Stimulated activated CD8-positive, alpha-beta memory T cell treated with anti-CD3 and anti-CD28 coated beads, Interleukin-7, amount 100 ng/mL, for 48 hours (primary cell): ENCODE measurements around the gene ABHD17A.
A peak's percentile ranks its signal among the peaks of the same experiment; 100 is the strongest.

Experiments
- DNase-seq, 2 donors: peaks; one replicate each; pipeline ENCODE4 v3.0.0-alpha.2; 2020; ENCODE audit warnings: low read depth in 1 of 2; ENCODE audit errors: extremely low read depth in 1 of 2

The ABHD17A gene

DNA sequence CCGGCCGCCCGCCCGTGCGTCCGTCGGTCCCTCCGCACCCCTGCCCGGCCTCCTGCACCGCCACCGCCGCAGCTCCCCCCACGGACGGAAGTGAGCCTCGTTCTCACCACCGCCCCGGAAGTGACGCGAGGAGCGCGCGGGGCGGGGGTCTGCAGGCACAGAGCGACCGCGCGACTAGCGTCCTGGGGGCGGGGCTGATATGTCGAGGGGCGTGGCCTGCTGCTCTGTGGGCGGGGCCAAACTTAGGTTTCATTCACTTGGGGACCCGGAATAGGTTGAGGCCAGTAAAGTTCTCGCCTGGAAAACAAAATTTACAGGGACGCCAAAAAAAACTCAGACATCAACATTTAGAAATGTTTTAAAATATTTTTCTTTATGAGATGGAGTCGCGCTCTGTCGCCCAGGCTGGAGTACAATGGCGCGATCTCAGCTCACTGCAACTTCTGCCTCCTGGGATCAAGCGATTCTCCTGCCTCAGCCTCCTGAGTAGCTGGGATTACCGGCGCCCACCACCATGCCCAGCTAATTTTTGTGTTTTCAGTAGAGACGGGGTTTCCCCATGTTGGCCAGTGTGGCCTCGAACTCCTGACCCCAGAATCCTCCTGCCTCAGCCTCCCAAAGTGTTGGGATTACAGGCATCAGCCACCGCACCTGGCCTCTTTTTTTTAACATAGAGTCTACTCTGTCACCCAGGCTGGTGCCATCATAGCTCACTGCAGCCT is at the start of gene ABHD17A:
TSS of gene ABHD17A (minus strand) at position 99 of the 722 bp plus-strand sequence. CDS start 3,930 bp downstream, outside the sequence.
- DNase-seq, result peak; percentile 89 to 93

DNA sequence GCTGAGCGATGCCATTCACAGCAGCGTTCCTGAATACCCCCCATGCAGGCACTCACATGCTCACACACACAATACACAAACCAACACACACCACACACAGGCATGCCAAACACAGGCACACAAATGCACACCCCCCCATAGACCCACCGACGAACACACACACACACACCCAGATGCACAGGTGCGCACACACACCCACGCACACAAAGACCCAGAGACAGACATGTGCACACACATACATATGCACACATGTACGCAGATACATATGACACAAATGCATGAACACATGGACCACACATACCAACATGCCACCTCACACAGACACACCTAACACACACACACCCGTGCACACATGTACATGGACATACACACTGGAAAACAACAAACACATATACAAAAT is 48.6 kb upstream of the ABHD17A start:
- no peak for DNase-seq

DNA sequence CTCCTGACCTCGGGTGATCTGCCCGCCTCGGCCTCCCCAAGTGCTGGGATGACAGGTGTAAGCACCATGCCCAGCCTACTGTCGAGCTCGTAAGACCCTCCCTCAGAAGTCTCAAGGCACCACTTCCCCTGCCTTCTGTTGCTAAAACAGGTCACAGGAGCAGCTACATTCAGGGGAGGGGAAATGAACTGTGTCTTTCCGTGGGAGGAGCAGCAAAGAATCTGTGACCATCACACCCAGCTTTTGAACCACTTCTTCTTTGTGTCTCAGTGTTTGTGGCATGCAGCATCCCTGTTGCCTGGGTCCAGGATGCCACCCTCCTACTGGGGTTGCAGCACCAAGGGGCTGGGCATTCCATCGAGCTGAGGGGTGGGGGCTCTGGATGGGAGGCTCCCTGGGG is 47.9 kb upstream of the ABHD17A start:
- DNase-seq, result no peak

DNA sequence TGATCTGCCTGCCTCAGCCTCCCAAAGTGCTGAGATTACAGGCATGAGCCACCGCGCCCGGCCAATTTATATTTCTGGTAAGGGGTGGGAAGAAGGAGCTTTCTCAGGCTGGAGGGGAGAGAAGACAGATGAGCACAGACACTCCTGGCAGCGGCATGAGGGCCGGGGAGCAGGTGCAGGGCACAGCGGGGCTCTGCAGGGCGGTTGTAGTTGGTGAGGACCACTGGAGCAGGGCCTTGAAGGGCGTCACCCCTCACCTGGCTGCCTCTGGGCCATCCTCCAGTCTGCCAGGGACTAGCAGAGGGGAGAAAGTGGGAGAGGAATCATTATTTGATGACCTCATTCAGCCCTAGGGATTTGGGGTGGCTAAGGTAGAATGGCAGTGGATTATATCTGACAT is 47.1 kb upstream of the ABHD17A start:
- no peak for DNase-seq

DNA sequence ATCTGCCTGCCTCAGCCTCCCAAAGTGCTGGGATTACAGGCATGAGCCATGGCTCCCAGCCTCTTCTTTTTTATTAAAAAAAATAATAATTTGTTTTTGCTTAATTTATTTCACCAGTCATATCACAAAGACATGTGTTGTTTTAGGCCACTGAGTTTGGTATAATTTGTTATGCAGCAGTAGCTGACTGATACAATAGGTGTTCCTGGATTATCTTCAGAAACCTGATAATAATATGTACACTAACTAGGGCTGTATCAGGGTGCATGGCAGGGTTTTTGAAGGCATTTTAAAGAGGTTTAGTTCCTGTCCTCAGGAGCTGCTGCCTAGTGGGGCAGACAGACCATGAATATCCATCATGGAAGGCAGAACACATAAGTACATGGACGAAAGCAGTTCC is 46.1 kb upstream of the ABHD17A start:
- DNase-seq, result no peak

DNA sequence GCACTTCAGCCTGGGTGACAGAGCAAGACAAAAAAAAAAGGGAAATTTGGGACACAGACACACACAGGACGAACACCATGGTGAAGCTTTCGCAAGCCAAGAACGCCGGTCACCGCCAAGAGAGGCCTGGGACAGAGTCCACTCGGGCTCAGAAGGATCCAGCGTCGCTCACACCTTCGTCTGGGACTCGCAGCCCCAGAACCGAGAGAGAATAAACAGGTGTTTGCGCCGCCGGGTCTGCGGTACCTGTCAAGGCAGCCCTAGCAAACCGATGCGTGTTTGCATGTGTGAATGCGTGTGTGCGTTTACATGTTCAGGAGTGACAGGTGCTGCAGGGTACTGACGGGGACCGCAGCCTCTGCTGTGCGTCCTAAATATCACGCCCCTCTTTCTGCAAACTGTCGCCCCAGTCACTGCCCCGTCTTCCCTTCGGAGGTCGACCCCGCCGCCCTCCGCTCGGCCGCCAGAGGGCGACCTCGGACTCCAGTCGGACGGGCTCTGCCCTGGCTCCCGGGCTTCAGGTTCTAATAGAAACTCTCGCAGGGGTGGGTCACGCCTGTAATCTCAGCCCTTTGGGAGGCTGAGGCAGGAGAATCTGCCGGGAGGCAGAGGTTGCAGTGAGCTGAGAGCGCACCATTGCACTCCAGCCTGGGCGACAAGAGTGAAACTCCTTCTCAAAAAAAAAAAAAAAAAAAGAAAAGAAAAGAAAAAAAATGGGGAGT is 43.9 kb upstream of the ABHD17A start:
- DNase-seq, result peak; percentile 61 to 72

DNA sequence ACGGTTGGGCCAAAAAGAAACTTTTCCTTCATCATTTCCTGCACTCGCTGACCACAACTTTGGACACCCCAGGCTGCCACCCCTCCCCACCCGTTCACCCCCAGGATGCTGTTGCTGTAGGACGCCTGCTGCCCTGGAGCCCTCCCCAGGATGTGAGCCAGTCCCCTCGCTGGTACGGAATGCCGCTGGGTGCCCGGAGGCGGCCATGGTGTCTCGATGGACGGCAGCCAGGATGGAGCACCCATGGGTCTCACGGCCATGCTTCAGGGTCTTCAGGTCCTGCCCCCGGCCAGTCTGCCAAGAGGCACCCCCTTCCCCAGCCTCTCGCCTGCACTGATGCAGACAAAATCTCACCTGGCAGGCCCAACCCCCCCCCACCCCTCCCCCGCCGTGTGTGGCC is 40.2 kb upstream of the ABHD17A start:
- DNase-seq, result no peak

DNA sequence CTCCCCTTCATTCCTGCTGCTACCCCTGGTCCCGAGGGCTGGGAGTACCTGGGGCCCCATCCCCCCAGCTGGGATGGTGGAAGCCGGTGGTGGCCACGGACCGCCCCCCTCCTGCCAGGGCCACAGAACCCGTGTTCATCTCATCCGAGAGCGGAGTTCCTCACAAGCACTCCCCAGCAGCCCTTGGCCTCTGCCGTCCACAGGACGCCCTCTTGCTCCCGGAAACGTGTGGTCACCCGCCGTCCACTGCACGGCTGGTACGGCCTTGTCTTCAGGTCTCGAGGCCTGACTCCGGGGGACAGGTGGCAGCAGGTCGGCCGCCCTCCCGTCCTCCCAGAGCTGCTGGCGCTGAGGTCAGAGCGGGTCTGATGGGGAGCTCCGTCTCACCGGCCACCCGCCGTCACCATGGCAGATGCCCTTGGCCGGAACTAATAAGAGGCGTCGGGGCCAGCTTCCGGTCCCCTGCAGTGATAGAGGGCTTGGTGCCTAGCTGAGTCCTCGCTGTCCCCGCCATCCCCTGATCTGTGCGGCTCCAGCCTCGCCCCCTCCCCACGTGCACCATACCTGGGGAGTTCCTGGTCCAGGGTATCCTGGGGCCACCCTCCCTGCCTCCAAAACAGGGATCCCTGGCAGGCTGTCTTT is 39.1 kb upstream of the ABHD17A start:
- DNase-seq, result no peak

DNA sequence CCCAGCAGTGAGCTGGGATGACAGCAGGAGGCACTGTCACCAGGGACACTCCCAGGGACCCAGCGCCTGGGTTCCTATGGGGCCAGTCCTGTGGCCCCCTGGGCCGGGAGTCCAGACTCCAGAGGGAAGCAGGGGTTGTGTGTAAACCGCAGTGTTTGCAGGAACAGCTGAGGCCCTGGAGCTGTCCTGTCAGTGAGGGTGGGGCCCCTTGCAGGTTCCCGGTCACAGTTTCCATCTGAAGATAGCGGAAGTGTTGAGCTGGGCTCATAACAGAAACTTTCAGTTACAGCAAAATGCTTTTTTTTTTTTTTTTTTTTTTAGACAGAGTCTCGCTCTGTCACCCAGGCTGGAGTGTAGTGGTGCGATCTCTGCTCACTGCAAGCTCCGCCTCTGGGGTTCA is 38.0 kb upstream of the ABHD17A start:
- DNase-seq, result no peak

DNA sequence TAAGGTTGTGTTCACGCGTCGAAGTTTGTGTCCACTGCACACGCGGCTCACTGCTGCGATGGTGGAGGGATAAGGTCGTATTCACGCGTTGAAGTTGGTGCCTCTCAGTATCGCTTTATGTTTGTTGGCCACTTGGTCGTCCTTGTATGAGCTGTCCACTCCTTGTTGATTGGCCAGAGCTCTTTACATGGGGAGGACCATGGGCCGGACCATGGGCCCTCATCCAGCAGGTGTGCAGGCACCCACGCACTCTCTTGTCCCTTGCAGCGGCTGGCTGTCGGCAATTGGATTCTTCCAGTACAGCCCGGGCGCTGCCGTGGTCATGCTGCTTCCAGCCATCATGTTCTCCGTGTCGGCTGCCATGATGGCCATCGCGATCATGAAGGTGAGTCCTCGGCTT is 37.5 kb upstream of the ABHD17A start:
- DNase-seq, result no peak

DNA sequence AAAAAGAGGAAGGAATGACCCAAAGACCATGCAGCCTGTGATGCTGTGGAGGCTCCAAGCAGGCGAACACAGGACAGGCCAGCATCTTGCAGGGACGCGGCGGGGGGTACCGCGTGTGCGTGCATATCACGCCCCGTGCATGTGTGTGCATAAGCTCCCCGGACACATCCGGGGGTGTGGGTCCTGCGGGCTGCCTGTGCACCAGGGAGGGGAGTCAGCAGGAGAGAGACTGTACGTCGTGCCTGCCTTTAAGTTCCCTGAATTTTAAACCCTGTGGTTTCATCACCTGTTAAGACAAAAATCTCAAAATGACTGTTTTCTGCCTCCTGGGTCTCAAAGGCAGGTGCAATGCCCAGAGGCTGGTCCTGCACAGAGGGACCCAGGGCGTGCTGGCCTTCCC is 36.5 kb upstream of the ABHD17A start:
- DNase-seq, result no peak

DNA sequence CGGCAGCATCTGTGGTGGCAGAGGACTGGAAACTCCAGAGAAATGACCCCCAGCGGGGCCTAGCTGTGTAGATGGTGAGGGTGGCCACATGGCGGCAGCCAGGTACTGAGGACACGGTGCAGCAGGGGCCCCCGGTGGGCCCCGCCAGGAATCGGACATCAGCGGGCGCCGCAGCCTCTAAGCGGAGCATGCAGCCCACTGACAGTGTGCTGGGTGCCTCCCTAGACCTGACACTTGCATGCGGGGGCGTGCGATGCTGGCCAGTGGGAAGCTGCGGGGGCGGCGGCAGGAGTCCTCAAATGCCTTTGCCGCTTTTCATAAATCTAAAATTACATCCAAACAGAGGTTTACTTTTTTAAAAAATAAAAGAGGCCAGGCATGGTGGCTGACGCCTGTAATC is 36.0 kb upstream of the ABHD17A start:
- no peak for DNase-seq

DNA sequence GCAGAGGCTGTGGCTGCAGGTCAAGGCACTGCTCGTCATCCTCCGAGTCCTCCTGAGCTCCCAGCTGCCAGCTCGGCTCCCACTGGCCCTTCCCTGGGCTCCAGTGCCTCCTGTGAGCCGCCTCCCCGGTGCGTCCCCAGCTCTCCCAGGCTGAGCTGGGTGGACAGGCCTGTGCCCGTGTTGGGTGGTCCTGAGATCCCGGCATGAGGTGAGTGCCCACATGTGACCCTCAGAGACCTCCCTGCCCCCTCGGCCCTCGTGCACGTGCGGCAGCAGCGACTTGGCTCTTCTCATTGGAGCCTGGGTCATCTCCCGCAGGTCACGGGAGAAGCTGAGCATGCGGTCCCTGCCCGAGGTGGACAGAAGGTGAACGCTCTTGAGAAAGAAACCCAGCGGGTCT is 35.3 kb upstream of the ABHD17A start:
- DNase-seq, result no peak

DNA sequence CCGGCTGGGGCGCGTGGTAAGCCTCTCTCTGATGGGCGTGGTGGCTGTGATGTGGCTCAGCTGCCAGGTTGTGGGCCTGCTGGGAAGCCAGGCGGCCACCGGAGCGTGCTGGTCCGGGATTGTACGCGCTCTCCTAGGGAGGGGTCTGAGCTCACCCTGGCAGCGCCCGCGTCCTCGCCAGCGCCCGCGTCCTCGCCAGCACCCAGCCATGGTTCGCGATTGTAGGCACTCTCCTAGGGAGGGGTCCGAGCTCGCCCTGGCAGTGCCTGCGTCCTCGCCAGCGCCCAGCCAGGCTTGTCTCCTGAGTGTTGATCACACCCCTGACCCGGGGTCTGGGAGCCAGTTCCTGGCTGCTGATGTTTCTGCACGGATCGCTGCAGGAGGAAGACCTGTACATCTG is 33.7 kb upstream of the ABHD17A start:
- no peak for DNase-seq

DNA sequence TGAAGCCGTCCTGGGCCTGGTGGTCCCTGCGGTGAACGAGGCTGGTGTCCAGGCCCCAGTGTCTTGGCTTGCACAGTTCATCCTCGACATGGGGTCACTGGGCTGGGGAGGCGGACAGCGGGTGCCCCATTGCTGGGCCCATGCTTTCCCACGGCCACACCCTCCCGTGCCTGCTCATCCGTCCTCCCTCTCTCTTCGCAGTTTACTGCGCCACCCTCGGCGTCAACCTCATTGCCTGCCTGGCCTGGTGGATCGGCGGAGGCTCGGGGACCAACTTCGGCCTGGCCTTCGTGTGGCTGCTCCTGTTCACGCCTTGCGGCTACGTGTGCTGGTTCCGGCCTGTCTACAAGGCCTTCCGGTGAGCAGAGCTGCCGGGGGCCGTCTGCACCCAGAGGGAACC is 32.6 kb upstream of the ABHD17A start:
- DNase-seq, result no peak

DNA sequence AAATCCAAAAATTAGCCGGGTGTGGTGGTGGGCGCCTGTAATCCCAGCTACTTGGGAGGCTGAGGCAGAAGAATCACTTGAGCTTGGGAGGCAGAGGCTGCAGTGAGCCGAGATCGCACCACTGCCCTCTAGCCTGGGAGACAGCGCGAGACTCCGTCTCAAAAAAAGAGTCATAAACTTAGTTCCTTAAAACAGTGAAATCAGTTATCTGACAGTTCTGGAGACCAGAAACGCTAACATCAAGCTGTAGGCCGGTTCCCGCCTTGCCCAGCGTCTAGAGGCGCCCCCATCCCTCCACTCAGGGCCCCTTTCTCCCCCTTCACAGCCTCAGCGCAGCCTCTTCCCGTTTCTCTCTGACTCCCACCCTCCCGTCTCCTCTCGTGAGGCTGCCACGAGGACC is 31.9 kb upstream of the ABHD17A start:
- no peak for DNase-seq

DNA sequence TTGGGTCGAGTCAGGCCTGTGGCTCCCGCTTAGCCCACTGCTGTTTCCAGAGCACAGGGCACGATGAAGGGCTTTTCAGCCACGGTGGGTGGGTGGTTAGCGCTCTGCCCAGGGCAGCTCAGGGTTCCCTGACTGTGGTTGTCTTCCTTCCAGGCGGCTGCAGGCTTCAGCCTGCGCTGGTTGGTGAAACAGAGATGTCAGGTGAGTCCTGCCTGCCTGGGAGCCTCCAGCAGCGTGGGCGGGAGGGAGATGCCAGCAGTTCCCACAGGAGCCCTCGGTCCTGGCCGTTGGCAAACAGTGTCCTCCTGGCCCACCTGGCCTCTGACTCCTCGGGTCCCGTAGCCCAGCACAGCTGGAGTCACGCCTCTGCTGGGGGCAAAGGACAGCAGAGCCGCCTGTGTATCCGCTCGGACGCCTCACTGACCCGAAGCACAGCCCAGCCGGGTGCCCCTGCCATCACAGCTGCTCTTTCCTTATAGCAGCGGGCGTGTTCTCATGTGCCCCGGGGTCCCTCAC is 29.6 kb upstream of the ABHD17A start:
- no peak for DNase-seq

DNA sequence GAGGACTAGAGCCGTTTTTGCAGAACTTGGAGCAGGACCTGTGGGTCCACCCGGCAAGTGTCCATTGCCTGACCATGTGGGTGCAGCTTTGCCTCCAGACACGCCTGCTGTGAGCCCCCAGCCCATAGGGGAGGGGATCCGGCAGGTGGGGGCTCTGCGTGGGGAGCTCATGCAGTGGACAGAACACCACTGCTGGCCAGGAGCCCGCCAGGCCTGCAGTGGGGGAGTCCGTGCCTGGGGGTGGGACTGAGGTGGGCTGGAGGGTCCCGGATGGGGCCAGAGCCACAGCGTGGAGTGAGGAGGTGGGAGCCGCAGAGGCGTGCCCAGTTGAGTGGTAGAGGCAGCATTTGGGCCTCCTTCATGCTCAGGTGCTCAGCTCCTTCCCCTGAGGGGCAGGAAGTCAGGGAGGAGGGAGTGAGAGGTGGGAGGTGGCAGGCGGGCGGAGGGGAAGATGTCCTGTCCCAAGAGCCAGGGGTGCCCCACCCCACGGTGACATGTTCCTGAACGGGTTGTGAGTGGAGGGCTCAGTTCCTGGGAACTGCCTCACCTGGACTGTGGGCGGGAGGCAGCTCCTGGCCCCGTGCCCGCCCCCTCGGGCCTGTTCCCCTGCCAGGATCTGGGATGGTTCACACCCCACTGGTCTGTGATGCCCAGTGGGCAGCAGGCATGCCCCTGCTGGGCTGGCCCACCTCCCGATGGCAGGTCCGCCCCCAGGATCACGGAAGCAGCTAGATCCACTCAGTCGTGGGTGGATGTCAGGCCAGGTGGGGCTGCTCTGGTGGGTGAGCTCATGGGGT is 28.7 kb upstream of the ABHD17A start:
- no peak for DNase-seq

DNA sequence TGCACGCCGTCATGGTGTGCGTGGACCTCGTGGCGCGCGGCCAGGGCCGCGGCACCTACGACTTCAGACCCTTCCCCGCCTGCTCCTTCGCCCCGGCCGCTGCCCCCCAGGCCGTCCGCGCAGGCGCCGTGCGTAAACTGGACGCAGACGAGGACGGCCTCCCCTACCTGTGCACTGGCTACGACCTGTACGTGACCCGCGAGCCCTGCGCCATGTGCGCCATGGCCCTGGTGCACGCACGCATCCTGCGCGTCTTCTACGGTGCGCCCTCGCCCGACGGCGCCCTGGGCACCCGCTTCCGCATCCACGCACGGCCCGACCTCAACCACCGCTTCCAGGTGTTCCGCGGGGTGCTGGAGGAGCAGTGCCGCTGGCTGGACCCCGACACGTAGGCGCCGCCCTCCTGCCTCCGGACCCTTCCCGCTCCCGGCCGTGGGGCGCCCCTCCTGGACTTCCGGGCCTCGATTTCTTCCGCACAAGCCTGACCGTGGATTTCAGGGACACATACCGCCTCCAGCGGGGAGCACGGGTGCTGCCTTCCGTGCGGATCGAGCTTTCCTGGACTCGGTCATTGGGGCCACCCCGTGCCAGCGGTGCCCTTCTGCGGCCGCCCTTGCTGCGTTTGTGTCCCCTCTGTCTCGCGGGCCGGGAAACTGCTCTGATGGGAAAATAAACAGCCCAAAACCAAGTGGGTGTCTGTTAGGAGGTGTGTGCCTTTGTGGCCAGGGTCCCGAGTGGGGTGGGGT is 27.6 kb upstream of the ABHD17A start:
- no peak for DNase-seq

DNA sequence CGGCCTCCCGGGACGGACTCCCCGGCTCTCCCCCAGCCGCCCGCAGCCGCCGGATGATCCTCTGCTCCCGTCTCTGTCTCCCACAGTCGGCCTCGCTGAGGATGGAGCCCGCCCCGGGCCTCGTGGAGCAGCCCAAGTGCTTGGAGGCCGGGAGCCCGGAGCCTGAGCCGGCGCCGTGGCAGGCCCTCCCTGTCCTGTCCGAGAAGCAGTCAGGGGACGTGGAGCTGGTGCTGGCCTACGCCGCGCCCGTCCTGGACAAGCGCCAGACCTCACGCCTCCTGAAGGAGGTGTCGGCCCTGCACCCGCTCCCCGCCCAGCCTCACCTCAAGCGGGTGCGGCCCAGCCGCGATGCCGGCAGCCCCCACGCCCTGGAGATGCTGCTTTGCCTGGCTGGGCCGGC is 26.7 kb upstream of the ABHD17A start:
- DNase-seq, result no peak
